Fibroblast of skin of left quadriceps (primary cell): ENCODE data around the gene GRB10.

Experiments
- DNase-seq, 2 experiments: peaks; one replicate each; pipeline ENCODE4 v3.0.0-alpha.2; 2013; ENCODE audit warnings: low read depth in 2 of 2

The GRB10 gene

DNA sequence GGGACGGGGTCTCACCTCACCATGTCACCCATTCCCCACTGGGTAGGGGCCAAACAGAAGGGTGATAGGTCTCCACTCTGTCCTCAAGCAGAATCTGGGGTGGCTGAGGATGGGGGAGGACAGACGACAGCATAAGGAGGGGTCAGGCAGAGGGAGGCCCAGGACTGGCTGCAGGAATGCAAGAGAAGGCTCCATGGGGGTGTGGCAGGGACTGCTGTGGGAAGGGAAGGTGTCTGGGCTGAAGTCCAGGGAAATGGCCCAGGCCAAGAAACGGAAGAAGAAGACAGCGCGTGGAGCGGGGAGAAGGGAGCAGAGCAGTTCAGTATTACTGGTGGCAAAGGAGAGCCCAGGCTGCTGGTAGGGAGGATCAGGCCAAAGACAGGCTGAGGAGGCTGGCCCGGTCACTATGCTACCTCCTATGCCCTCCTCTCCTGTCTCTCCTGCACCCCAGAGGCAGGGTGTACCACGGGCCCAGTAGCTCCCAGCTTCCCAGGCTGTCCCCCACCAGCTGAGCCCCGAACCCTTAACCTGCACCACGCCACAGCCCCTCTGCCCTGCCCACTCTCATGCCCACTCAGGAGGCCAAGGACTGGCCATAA is 60.9 kb downstream of the GRB10 start:
- no peak for DNase-seq

DNA sequence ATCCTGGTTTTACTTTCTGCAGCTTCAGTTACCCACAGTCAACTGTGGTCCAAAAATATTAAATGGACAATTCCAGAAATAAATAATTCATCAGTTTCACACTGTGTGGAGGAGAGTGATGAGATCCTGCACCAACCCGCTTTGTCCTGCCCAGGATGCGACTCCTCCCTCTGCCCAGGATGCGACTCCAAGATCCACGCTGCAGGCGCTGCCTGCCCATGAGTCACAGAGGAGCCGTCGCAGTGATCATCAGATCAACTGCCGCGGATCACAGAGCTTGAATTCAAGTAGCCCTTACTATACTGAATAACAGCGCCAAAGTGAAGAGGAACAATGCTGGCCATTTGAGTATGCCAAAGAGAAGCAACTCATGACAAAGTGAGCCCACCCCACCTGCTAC is 61.5 kb downstream of the GRB10 start:
- DNase-seq = no peak

- no peak for DNase-seq
Observed at GRCh38 chr7:50720295-50720694, 62.4 kb downstream of the GRB10 start.

DNA sequence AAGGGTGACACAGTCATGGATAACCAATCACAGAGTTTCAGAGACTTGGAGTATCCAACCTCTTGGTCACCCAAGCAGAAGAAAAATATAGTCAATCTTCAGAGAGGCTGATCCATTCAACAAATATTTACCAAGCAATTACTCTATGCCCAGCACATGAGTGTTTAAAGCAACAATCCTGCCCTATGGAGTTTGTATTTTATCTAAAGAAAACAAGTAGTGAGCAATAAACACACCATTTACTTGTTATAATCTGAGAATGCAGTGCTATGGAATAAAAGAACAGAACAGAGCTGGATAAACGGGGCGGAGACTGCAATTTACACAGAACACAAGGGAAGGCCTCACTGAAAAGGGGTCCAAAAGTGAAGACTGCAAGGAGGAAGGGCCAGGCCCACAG is 63.8 kb downstream of the GRB10 start:
- DNase-seq = no peak

GRCh38 chr7:50718311-50718710 is 64.4 kb downstream of the GRB10 start:
- no peak for DNase-seq

GRCh38 chr7:50717181-50717580 is 65.5 kb downstream of the GRB10 start:
- DNase-seq = no peak

DNA sequence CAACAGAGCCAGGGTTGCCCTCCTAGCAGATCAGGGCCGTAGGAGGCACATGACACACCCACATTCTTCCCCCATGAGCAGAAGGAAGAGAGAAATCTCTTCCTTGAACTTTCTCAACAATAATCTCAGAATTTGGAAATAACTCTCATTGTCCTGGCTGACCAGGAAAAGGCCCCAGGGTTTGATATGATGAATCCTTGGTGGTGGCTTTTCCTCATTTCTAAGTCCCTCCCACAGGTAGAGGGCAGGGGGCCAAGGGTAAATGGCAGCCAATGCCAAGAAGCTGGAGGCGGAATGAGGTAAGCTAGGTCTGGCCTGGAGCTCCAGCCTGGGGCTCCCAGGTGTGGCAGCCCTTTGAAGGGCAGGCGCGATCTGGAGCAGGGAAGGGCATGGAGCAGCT is 67.8 kb downstream of the GRB10 start:
- no peak for DNase-seq

DNA sequence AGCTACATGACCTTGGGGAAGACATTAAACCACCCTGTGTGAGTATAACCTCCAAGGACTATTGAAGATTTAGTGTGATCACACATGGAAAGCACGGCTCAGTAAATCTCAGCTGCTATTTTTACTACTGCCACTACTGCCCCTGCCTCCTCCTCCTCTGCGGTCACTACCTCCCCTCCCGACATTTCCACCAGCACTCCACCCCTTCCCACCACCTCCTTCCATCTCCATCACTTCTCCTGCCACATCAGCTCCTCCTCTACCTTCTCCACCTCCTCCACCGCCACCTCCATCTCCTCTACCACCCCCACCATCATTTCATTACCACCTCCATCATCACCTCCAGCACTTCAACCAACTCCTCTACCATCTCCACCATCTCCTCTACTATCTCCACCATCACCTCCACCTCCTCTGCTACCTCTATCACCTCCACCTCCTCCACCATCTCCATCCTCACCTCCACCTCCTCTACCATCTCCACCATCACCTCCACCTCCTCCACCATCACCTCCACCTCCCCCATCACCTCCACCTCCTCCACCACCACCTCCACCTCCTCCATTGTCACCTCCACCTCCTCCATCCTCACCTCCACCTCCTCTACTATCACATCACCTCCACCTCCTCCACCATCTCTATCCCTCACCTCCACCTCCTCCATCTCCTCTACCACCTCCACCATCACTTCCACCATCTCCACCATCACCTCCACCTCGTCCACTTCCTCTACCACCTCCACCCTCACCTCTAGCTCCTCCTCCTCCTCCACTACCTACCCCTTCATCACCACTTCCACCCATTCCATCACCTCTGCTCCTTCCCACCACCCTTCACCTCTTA is 69.4 kb downstream of the GRB10 start:
- no peak for DNase-seq

DNA sequence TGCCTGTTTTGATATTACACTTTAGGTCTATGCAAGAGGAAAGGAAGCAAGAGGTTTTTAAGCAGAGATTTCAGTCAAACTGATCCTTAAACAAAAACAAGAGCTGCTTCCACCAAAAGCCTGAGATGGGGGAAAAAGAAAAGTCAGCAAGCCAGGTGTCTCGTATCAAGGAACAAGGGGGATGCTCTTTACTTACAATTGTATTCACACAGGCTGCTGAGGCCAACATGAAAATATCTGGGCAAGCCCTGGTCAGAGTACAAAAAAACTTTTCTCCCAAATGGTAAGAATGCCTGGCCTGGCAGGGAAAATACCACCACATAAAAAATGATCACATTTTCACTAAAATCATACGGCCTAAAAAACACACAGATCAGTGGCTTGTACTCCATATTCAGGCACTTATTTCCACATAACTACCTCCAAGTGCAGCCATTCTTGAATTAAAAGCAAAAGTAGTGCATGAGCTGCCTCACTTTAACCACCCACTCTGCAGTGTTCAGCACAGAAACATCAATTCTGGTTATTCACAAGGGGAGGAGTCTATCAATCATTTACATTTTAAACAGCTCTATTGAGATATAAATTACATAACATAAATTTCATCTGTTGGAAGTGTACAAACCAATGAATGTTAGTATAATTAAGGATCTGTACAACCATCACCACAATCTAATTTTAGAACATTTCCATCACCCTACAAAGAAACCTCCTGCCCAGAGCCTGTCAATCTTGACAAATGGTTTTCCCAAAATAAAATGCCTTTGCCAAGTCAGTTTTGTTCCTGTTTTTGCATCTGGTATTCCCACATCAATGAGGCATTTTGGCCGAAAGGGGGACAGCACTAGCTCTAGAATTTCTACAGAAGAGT is 70.2 kb downstream of the GRB10 start:
- no peak for DNase-seq

GRCh38 chr7:50711271-50712175 is 71.2 kb downstream of the GRB10 start:
- no peak for DNase-seq

- no peak for DNase-seq
Observed at GRCh38 chr7:50710441-50711154, 72.1 kb downstream of the GRB10 start.

GRCh38 chr7:50709151-50709550 is 73.5 kb downstream of the GRB10 start:
- DNase-seq = no peak

- no peak for DNase-seq
Observed at GRCh38 chr7:50707236-50708006, 75.3 kb downstream of the GRB10 start.

DNA sequence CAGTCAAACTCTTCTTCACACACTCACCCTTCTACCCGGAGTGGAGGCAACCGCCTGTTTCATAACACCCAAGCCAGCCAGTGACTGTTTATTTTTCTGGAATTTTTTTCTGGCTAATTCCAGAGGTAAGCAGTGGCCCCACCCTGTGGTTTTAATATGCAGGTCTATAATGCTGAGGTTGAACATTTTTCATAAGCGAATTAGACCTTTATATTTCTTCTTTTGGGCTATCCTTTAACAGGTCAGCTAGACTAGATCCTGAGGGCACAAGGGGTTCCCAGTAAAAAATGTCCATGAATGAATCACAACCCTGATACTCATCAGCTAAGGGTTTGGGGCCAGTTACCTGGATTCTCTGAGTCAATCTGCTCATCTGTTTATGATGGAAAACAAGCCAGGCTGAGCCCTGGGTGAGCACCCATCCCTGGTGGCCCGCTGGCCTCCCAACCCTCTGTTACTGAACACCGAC is 76.2 kb downstream of the GRB10 start:
- no peak for DNase-seq

DNA sequence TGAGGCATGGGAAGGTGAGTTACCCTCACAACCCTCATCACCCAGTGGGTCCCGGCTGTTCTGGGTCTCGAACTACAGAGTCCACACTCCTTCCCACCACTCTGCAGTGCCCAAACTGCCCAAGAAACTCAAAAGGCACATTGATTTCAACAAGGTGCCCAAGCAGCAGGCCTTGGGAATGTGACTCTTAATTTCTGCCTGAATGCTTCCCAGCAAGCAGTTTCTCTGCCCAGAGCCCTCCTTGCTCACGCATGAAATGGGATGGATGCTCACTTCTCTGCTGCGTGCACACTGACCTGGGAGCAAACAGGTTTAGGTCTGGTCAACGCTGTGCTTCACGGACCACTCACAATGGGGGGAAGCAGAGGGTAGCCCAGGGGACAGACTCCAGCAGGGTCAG is 77.9 kb downstream of the GRB10 start:
- DNase-seq = no peak

GRCh38 chr7:50703654-50704053 is 79.0 kb downstream of the GRB10 start:
- no peak for DNase-seq

GRCh38 chr7:50699143-50699542 is 83.6 kb downstream of the GRB10 start:
- DNase-seq = no peak

- DNase-seq = no peak
Observed at GRCh38 chr7:50697748-50698147, 84.9 kb downstream of the GRB10 start.

DNA sequence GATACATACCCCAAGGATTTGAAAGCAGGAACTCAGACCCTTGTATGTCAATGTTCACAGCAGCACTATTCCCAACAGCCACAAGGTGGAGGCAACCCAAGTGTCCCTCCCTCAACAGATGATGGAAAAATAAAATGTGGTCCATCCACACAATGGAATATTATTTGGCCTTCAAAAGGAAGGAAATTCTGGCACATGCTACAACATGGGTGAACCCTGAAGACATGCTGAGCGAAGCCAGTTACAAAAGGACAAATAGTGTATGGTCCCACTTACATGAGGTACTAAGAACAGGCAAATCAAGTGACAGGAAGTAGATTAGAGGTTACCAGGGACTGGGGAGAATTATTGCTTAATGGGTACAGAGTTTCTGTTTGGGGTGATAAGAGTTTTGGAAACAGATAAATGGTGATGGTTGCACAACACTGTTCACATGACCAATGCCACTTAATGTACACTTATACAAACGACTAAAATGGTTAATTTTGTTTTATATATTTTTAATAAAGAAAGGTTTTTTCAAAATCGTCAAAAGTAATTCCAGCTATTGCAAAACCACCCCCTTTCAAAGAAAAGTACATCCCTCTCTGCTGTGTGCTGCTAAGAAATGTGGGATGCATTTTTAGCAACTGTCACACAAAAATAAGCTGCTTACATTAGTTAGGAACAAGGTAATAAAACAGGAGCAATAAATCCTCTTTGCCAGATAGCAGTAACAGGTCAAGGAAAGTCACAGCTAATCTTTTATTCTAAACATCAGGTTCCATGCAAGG is 85.7 kb downstream of the GRB10 start:
- DNase-seq = no peak
